ENCODE data around the gene AGAP1.

The AGAP1 gene

DNA sequence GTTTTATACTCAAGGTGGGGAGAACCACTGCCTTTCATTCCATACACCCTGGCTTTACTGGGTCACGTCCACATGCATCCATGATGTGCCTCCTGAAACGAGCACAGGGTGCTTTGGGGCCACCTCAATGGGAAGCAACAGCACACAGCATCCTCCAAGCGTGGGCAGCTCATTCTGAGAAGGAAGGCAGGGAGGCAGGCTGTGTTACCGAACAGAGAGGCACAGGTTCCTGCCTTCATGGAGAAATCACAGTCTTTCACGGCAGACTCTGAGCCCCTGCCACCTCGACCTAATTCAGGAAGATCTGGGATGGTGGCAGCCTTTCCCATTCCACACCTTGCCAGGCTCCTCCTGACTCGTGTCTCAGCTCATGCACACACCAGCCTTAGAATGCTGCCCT is 544.3 kb downstream of the AGAP1 start:
- Histone ChIP-seq H3K27ac (ENCODE audit: low read length) (no peak overlapping the region), H3K9me3 (ENCODE audit: control insufficient read depth in 1 of 2, low read length in 2 of 2) (no peaks in the 10 kb centered on the region), H3K4me1 (ENCODE audit: control insufficient read depth in 1 of 2, insufficient read depth in 2 of 2, low read length in 2 of 2) (no peaks in the 10 kb centered on the region), H3K36me3 (ENCODE audit: control insufficient read depth in 1 of 2, insufficient read depth in 2 of 2, low read length in 2 of 2) (peaks cover 25 to 29% of the 10 kb centered on the region in 2 donors), H3K27me3 (ENCODE audit: low read depth, low read length) (no peaks in the 10 kb centered on the region), H3K4me3 (ENCODE audit: low read depth in 1 of 2, low read length in 2 of 2) (no peak overlapping the region)

GRCh38 chr2:236040600-236041328 is 546.9 kb downstream of the AGAP1 start:
- no peak overlapping the region for H3K4me3 ChIP-seq (ENCODE audit: low read depth in 1 of 2, low read length in 2 of 2)
- H3K4me1 ChIP-seq (ENCODE audit: control insufficient read depth in 1 of 2, insufficient read depth in 2 of 2, low read length in 2 of 2) = no peaks in the 10 kb centered on the region
- H3K27ac ChIP-seq (ENCODE audit: low read length) = no peak overlapping the region
- H3K27me3 ChIP-seq (ENCODE audit: low read depth, low read length) = no peaks in the 10 kb centered on the region
- H3K9me3 ChIP-seq (ENCODE audit: control insufficient read depth in 1 of 2, low read length in 2 of 2) = no peaks in the 10 kb centered on the region
- peaks cover 25 to 33% of the 10 kb centered on the region in 2 donors for H3K36me3 ChIP-seq (ENCODE audit: control insufficient read depth in 1 of 2, insufficient read depth in 2 of 2, low read length in 2 of 2)

DNA sequence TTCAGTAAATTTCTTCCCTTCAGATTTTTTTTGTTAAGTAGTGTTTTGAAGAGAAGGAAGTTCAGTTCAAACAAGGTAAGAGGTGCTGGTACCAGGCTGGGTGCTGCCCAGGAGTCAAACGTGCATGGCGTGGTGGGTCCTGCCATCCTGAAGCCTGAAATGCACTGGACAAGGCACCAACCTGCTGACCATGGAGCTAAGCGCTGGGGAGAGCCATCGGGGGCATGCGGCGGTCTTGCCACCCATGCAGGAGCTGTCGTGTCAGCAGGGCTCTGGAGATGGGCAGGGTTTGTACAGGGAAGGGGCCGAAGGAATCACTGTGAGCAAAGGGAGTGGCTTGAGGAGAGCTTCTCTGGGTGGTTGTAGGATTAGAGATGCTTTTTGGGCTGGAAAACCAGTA is 547.8 kb downstream of the AGAP1 start:
- Histone ChIP-seq H3K27ac (ENCODE audit: low read length) (no peak overlapping the region), H3K4me1 (ENCODE audit: control insufficient read depth in 1 of 2, insufficient read depth in 2 of 2, low read length in 2 of 2) (no peaks in the 10 kb centered on the region), H3K4me3 (ENCODE audit: low read depth in 1 of 2, low read length in 2 of 2) (no peak overlapping the region), H3K9me3 (ENCODE audit: control insufficient read depth in 1 of 2, low read length in 2 of 2) (no peaks in the 10 kb centered on the region), H3K27me3 (ENCODE audit: low read depth, low read length) (no peaks in the 10 kb centered on the region), H3K36me3 (ENCODE audit: control insufficient read depth in 1 of 2, insufficient read depth in 2 of 2, low read length in 2 of 2) (peaks cover 25 to 30% of the 10 kb centered on the region in 2 donors)

- Histone ChIP-seq H3K36me3 (ENCODE audit: control insufficient read depth in 1 of 2, insufficient read depth in 2 of 2, low read length in 2 of 2) (peaks cover 25 to 26% of the 10 kb centered on the region in 2 donors), H3K9me3 (ENCODE audit: control insufficient read depth in 1 of 2, low read length in 2 of 2) (no peaks in the 10 kb centered on the region), H3K27me3 (ENCODE audit: low read depth, low read length) (no peaks in the 10 kb centered on the region), H3K4me1 (ENCODE audit: control insufficient read depth in 1 of 2, insufficient read depth in 2 of 2, low read length in 2 of 2) (no peaks in the 10 kb centered on the region), H3K4me3 (ENCODE audit: low read depth in 1 of 2, low read length in 2 of 2) (no peak overlapping the region), H3K27ac (ENCODE audit: low read length) (no peak overlapping the region)
Observed at GRCh38 chr2:236042087-236042486, 548.2 kb downstream of the AGAP1 start.

- H3K4me3 ChIP-seq (ENCODE audit: low read depth in 1 of 2, low read length in 2 of 2) = no peak overlapping the region
- peaks cover 30 to 35% of the 10 kb centered on the region in 2 donors for H3K36me3 ChIP-seq (ENCODE audit: control insufficient read depth in 1 of 2, insufficient read depth in 2 of 2, low read length in 2 of 2)
- no peaks in the 10 kb centered on the region for H3K4me1 ChIP-seq (ENCODE audit: control insufficient read depth in 1 of 2, insufficient read depth in 2 of 2, low read length in 2 of 2)
- no peaks in the 10 kb centered on the region for H3K27me3 ChIP-seq (ENCODE audit: low read depth, low read length)
- H3K9me3 ChIP-seq (ENCODE audit: control insufficient read depth in 1 of 2, low read length in 2 of 2) = no peaks in the 10 kb centered on the region
- H3K27ac ChIP-seq (ENCODE audit: low read length) = no peak overlapping the region
Observed at GRCh38 chr2:236044191-236044590, 550.3 kb downstream of the AGAP1 start.

DNA sequence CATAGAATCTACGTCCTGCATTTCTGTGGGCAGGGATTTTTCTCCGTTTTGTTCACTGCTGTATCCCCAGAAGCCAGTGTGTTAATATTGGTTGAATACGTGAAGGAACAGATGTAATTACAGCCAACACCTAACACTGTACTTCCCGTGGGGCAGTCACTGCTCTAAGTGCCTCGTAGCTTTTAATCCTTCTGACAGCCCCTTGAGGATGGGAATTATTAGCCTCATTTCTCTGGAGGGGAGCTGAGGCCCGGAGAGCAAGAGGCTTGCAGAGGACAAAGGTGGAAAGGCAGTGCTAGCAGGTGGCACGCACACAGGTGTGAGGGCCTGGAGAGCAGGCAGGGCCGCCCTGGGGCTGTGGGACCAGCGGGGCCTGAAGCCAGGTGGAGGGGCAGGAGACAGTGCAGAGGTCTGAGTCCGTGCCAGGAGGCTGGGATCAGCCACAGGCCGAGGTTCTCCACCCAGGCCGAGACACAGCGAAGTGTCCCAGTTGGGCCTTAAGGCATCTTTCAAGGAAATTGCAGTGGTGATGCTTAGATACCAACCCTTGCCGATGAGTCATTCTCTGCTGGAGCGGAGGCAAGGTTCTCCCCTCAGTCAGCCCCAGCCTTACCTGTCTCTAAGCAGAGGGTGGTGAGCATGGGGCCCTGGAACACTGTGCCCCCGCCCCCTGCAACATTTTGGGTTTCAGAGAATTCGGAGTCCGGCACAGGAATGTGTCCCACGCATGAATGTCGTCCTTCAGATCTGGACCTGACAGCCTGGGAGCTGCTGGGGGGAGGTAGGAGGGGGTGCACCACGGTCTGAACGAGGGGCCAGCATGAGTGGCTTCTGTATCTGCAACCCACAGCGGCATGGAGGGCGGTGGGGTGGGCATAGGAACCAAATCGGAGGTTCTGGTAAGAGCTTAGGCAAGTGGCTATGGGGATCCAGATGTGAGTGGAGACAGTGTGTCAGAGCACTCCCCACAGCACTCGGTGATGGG is 551.7 kb downstream of the AGAP1 start:
- peaks cover 28 to 40% of the 10 kb centered on the region in 2 donors for H3K36me3 ChIP-seq (ENCODE audit: control insufficient read depth in 1 of 2, insufficient read depth in 2 of 2, low read length in 2 of 2)
- no peaks in the 10 kb centered on the region for H3K27me3 ChIP-seq (ENCODE audit: low read depth, low read length)
- H3K4me1 ChIP-seq (ENCODE audit: control insufficient read depth in 1 of 2, insufficient read depth in 2 of 2, low read length in 2 of 2) = no peaks in the 10 kb centered on the region
- H3K27ac ChIP-seq (ENCODE audit: low read length) = no peak overlapping the region
- H3K4me3 ChIP-seq (ENCODE audit: low read depth in 1 of 2, low read length in 2 of 2) = no peak overlapping the region
- H3K9me3 ChIP-seq (ENCODE audit: control insufficient read depth in 1 of 2, low read length in 2 of 2) = no peaks in the 10 kb centered on the region

DNA sequence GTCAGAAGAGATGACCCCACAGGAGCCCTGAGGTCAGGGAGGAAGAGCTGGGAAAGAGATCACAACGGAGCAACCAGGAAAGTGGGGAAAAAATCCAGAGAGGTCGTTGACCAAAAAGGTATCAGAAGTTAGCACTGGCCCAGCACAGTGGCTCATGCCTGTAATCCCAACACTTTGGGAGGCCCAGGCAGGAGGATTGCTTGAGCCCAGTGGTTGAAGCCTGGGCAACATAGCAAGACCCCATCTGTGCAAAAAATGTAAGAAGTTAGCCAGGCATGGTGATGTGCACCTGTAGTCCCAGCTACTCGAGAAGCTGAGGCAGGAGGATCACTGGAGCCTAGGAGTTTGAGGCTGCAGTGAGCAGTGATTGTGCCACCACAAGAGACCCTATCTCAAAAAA is 552.9 kb downstream of the AGAP1 start:
- H3K4me1 ChIP-seq (ENCODE audit: control insufficient read depth in 1 of 2, insufficient read depth in 2 of 2, low read length in 2 of 2) = no peaks in the 10 kb centered on the region
- H3K27me3 ChIP-seq (ENCODE audit: low read depth, low read length) = no peaks in the 10 kb centered on the region
- H3K27ac ChIP-seq (ENCODE audit: low read length) = no peak overlapping the region
- H3K36me3 ChIP-seq (ENCODE audit: control insufficient read depth in 1 of 2, insufficient read depth in 2 of 2, low read length in 2 of 2) = peaks cover 24 to 41% of the 10 kb centered on the region in 2 donors
- no peak overlapping the region for H3K4me3 ChIP-seq (ENCODE audit: low read depth in 1 of 2, low read length in 2 of 2)
- H3K9me3 ChIP-seq (ENCODE audit: control insufficient read depth in 1 of 2, low read length in 2 of 2) = no peaks in the 10 kb centered on the region

DNA sequence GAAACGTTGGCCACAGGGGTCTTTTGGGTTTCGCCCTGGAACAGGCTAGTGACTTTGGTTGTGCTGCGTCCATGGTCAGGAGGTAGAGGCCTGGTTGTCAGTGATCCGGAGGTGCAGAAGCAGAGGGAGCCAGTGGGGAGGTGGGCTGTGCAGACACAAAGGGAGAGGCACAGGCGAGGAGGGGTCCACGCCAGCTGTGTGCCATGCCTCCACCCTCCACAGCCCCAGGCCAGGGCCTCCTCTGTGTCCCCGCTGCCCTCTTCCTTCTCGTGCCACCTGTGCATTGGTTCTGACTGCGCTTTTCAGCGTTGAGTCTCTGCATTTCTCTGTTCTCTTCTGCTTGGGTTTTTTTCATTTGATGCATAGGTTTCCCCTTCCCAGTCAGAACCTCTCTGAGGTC is 553.3 kb downstream of the AGAP1 start:
- peaks cover 20 to 44% of the 10 kb centered on the region in 2 donors for H3K36me3 ChIP-seq (ENCODE audit: control insufficient read depth in 1 of 2, insufficient read depth in 2 of 2, low read length in 2 of 2)
- no peaks in the 10 kb centered on the region for H3K27me3 ChIP-seq (ENCODE audit: low read depth, low read length)
- H3K4me3 ChIP-seq (ENCODE audit: low read depth in 1 of 2, low read length in 2 of 2) = no peak overlapping the region
- no peaks in the 10 kb centered on the region for H3K4me1 ChIP-seq (ENCODE audit: control insufficient read depth in 1 of 2, insufficient read depth in 2 of 2, low read length in 2 of 2)
- no peak overlapping the region for H3K27ac ChIP-seq (ENCODE audit: low read length)
- H3K9me3 ChIP-seq (ENCODE audit: control insufficient read depth in 1 of 2, low read length in 2 of 2) = no peaks in the 10 kb centered on the region

GRCh38 chr2:236047886-236048540 is 554.2 kb downstream of the AGAP1 start:
- Histone ChIP-seq H3K27ac (ENCODE audit: low read length) (no peak overlapping the region), H3K4me3 (ENCODE audit: low read depth in 1 of 2, low read length in 2 of 2) (no peak overlapping the region), H3K4me1 (ENCODE audit: control insufficient read depth in 1 of 2, insufficient read depth in 2 of 2, low read length in 2 of 2) (no peaks in the 10 kb centered on the region), H3K9me3 (ENCODE audit: control insufficient read depth in 1 of 2, low read length in 2 of 2) (no peaks in the 10 kb centered on the region), H3K36me3 (ENCODE audit: control insufficient read depth in 1 of 2, insufficient read depth in 2 of 2, low read length in 2 of 2) (peaks cover 18 to 39% of the 10 kb centered on the region in 2 donors), H3K27me3 (ENCODE audit: low read depth, low read length) (no peaks in the 10 kb centered on the region)

GRCh38 chr2:236049981-236050380 is 556.1 kb downstream of the AGAP1 start:
- H3K36me3 ChIP-seq (ENCODE audit: control insufficient read depth in 1 of 2, insufficient read depth in 2 of 2, low read length in 2 of 2) = peaks cover 18 to 38% of the 10 kb centered on the region in 2 donors
- no peak overlapping the region for H3K27ac ChIP-seq (ENCODE audit: low read length)
- no peaks in the 10 kb centered on the region for H3K9me3 ChIP-seq (ENCODE audit: control insufficient read depth in 1 of 2, low read length in 2 of 2)
- H3K4me3 ChIP-seq (ENCODE audit: low read depth in 1 of 2, low read length in 2 of 2) = no peak overlapping the region
- no peaks in the 10 kb centered on the region for H3K4me1 ChIP-seq (ENCODE audit: control insufficient read depth in 1 of 2, insufficient read depth in 2 of 2, low read length in 2 of 2)
- no peaks in the 10 kb centered on the region for H3K27me3 ChIP-seq (ENCODE audit: low read depth, low read length)

- no peak overlapping the region for H3K27ac ChIP-seq (ENCODE audit: low read length)
- H3K4me1 ChIP-seq (ENCODE audit: control insufficient read depth in 1 of 2, insufficient read depth in 2 of 2, low read length in 2 of 2) = no peaks in the 10 kb centered on the region
- peaks cover 21 to 36% of the 10 kb centered on the region in 2 donors for H3K36me3 ChIP-seq (ENCODE audit: control insufficient read depth in 1 of 2, insufficient read depth in 2 of 2, low read length in 2 of 2)
- no peaks in the 10 kb centered on the region for H3K27me3 ChIP-seq (ENCODE audit: low read depth, low read length)
- no peak overlapping the region for H3K4me3 ChIP-seq (ENCODE audit: low read depth in 1 of 2, low read length in 2 of 2)
- no peaks in the 10 kb centered on the region for H3K9me3 ChIP-seq (ENCODE audit: control insufficient read depth in 1 of 2, low read length in 2 of 2)
Observed at GRCh38 chr2:236051351-236051750, 557.5 kb downstream of the AGAP1 start.

All from muscle layer of duodenum (tissue), 2 donors.